ENCODE results near the gene TANGO2.

The TANGO2 gene

DNA sequence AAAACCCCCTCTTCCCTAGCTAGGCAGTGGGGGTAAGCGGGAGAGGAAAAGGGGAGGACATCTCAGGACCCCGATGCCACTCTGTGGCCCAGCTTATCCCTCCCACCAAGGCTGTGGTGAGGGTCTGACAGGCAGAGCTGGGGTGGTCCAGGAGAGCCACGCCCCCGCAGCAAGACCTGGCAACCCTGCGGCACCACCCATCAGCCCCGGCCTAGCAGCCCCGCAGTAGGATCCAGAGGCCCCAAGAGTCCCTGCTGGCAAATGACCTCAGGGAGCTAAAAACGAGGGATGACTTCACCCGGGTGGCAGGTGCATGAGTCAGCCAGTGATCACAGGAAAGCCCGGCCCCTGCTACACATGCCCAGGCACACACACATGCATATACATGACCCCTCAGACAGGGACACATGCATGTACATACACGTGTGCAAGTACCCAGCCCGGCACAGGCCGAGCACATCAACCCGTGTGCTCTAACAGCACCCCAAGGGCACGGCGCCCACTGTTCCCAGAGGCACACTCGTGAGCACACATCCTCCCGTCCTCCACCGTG is 36.6 kb upstream of the TANGO2 start:
- no peak for DNase-seq

- no peak for DNase-seq
Observed at GRCh38 chr22:19984851-19985811, 35.8 kb upstream of the TANGO2 start.

DNA sequence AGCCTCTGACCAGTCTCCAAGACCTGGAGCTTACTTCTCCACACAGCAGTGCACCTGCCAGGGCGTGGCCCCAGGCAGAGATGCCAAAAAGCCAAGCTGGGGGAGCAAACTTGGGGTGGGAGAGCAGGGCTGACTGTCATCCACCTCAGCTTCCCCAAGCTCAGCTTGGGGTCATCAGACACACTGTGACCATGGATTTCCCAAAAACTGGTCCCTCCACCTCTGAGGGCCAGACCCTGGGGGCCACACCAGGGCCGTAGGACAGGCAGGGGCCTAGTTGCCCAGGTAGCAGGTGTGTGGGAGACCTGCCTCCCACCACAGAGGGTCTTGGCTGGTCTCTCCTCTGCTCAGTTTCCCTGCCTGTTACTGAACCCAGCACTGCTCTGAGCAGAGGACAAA is 34.9 kb upstream of the TANGO2 start:
- no peak for DNase-seq

GRCh38 chr22:19986410-19987341 is 34.2 kb upstream of the TANGO2 start:
- peak; percentile 62 to 65 for DNase-seq

- no peak for DNase-seq
Observed at GRCh38 chr22:19987394-19988306, 33.3 kb upstream of the TANGO2 start.

DNA sequence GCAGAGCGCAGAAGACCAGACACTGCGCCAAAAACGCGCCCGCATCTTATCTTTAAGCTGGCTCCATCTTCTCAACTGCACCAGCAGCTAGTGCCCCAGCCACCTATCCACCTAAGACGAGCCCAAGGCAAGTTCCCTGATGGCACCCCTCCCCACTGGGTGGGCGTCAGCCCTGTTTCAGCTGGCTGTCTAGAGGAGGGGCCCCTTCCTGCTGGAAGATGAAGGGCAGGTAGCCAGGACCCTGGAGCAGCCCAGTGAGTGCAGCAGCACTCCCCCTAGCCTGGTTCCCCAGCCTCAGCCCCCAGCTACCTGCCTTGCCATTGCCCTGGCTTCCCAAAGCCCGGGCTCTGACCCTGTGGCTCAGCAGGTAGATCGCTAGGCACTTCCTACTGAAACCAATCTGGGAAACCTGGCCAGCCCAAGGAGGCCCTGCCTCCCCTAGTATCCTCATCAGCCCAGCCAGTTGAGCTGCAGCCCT is 32.5 kb upstream of the TANGO2 start:
- no peak for DNase-seq

- no peak for DNase-seq
Observed at GRCh38 chr22:19988965-19989724, 31.8 kb upstream of the TANGO2 start.

GRCh38 chr22:19989725-19990067 is 31.2 kb upstream of the TANGO2 start:
- no peak for DNase-seq

GRCh38 chr22:19990188-19990587 is 30.7 kb upstream of the TANGO2 start:
- no peak for DNase-seq

DNA sequence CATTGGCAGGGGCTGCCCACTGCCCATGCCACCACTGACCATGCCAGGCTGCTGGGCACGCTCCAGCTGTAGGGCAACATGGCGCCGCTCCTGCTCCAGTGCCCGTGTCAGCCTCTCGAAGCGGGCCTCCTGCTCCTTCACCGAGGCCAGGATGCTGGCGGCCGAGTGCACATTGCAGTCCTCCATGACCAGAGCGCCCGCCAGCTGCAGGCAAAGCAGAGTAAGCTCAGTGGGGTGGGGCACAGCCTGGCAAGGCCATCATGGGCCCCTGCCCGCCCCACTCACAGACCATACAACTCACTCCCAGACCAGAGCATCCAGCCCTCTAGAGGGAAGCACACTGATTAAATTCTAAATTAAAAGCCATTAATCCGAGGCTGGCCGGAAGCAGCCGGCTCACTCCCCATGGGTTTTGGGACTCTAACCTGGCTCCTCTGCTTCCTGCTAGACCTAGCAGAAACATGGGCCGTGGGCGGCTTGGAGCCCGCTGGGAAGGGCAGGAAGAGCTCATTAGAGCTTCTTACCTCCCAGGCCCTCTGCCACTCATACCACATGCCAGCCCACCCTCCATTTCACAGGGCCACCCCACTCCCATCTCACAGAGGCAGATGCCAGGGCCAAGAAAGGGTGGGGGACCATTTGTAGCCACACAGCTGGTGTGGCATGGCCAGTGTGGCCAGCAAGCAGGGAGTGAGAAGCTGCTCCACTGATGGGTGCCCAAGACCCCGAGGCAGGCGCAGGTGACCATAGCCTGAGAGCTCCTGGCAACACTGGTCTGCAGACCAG is 30.1 kb upstream of the TANGO2 start:
- no peak for DNase-seq

- DNase-seq: no peak
Observed at GRCh38 chr22:19991395-19991644, 29.6 kb upstream of the TANGO2 start.

DNA sequence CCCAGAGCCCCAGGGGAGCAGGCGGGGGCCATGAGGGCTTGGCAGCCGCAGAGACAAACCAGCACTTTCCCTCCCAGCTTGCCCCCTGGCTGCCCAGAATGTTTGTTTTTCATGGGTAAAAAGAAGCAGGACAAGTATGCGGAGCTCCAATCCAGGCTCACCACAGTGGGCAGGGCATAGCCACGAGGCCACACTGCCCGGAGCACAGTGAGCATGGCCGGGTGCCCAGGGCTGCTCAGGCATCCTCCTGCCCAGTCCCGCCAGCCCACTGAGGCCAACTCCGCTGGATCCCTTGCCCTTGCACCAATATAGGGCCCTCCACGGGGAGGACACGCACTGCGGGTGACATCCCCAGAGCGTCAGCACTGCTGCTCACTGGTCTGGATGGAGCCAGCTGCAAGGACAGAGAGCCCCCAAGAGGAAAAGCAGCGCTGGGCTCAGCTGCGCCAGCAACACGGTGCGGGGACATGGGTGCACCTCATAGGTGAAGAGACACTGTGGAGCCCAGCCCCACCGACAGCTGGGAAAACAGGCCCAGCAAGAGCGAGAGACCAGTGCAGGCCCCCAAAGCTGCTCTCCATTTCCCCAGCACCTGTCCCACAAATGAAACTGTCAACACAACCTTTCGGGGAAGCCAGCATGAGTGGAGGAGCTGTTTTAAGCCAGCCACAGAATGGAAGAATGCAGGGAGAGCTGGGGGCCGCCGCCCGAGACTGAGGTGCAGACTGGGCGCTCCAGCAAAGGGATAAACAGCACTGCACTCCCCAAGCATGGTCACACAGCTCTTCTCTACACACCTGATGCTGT is 29.1 kb upstream of the TANGO2 start:
- DNase-seq: no peak

GRCh38 chr22:19992481-19992911 is 28.4 kb upstream of the TANGO2 start:
- DNase-seq: no peak

- no peak for DNase-seq
Observed at GRCh38 chr22:19992921-19993355, 28.0 kb upstream of the TANGO2 start.

GRCh38 chr22:19993926-19994325 is 27.0 kb upstream of the TANGO2 start:
- DNase-seq: no peak

DNA sequence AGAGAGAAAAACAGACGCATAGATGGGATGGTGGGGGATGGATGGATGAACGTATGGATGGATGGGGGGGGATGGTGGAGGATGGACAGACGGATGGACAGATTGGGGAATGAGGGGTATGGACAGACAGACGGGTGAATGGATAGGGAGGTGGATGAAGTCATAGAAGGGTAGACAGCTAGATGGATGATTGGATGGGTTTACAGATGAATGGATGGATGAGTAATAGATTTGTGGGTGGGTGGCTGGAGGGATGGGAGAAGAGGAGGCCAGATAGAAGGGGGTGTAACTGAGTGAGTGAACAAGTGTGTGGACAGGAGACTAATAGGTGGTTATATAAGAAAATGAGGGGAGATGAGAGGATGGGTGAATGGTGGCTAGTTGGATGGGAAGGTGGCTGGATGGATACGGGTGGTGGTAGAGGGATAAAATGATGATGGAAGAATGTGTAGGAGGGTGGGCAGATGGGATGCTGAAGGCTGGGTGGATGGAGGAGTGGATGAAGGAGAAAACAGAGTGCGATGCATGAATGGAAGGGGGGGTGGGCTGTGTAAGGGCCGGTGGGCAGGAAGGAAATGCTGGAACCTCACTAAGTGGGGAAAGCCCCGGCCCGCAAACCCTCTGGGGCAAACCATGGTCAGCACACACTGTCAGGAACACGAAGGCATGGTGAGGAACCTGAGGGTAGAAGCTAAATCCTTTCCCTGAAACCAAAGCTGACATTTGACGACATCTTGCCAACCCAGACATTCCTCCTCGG is 25.9 kb upstream of the TANGO2 start:
- no peak for DNase-seq

- DNase-seq: no peak
Observed at GRCh38 chr22:19995611-19996339, 25.1 kb upstream of the TANGO2 start.

GRCh38 chr22:19996694-19997384 is 24.1 kb upstream of the TANGO2 start:
- no peak for DNase-seq
